ENCODE results near the gene BMPR1B.
A peak's percentile ranks its signal among the peaks of the same experiment; 100 is the strongest.

GRCh38 chr4:95095348-95095974 is 337.7 kb downstream of the BMPR1B start:
- TF ChIP-seq, protein P1, sequence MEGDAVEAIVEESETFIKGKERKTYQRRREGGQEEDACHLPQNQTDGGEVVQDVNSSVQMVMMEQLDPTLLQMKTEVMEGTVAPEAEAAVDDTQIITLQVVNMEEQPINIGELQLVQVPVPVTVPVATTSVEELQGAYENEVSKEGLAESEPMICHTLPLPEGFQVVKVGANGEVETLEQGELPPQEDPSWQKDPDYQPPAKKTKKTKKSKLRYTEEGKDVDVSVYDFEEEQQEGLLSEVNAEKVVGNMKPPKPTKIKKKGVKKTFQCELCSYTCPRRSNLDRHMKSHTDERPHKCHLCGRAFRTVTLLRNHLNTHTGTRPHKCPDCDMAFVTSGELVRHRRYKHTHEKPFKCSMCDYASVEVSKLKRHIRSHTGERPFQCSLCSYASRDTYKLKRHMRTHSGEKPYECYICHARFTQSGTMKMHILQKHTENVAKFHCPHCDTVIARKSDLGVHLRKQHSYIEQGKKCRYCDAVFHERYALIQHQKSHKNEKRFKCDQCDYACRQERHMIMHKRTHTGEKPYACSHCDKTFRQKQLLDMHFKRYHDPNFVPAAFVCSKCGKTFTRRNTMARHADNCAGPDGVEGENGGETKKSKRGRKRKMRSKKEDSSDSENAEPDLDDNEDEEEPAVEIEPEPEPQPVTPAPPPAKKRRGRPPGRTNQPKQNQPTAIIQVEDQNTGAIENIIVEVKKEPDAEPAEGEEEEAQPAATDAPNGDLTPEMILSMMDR (IDR thresholded peaks at IDR 0.05), result peak in 3 of 4 experiments; percentile 25 to 39 (median 30)
- no peak for TF ChIP-seq POLR2A (IDR thresholded peaks at IDR 0.05)
